Vagina (tissue), 2 donors: ENCODE results near the gene ARPC1B.
"Not testable (repeated sequence)": the region's sequence is repeated elsewhere in the genome, so short reads cannot be mapped to it uniquely, and the experiment has no call there.

Experiments used
- POLR2A ChIP-seq, 2 donors: fragments of 450-650 bp; IDR thresholded peaks; one replicate each; pipeline ENCODE4 v1.6.1; 2017; ENCODE audit warnings: antibody characterized with exemption in 2 of 2, mild to moderate bottlenecking in 2 of 2, moderate library complexity in 2 of 2
- POLR2AphosphoS5 ChIP-seq, 2 donors: sonication (generic); formaldehyde crosslinking; IDR thresholded peaks; one replicate each; pipeline ENCODE4 v1.9.0; 2017; ENCODE audit warnings: antibody characterized with exemption in 2 of 2, mild to moderate bottlenecking in 2 of 2, low read depth in 1 of 2; ENCODE audit not compliant: insufficient read depth in 1 of 2
- TF ChIP-seq, protein P1 (sequence below), 3 experiments: fragments of 450-650 bp in 2 of 3; fragments of 200-600 bp in 1 of 3; sonication (generic) in 1 of 3; IDR thresholded peaks; one replicate each; pipeline ENCODE4 v1.5.1; 2017 to 2019; ENCODE audit warnings: antibody characterized with exemption in 3 of 3, mild to moderate bottlenecking in 2 of 3, moderate library complexity in 2 of 3

DNA sequence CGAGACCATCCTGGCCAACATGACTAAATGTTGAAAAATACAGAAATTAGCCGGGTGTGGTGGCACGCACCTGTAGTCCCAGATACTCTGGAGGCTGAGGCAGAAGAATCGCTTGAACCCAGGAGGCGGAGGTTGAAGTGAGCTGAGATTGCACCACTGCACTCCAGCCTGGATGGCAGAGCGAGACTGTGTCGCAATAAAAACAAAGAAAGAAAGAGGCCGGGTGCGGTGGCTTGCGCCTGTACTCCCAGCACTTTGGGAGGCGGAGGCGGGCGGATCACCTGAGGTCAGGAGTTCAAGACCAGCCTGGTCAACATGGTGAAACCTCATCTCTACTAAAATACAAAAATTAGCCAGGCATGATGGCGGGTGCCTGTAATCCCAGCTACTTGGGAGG, 12.7 kb downstream of the ARPC1B start:
- TF ChIP-seq, protein P1, sequence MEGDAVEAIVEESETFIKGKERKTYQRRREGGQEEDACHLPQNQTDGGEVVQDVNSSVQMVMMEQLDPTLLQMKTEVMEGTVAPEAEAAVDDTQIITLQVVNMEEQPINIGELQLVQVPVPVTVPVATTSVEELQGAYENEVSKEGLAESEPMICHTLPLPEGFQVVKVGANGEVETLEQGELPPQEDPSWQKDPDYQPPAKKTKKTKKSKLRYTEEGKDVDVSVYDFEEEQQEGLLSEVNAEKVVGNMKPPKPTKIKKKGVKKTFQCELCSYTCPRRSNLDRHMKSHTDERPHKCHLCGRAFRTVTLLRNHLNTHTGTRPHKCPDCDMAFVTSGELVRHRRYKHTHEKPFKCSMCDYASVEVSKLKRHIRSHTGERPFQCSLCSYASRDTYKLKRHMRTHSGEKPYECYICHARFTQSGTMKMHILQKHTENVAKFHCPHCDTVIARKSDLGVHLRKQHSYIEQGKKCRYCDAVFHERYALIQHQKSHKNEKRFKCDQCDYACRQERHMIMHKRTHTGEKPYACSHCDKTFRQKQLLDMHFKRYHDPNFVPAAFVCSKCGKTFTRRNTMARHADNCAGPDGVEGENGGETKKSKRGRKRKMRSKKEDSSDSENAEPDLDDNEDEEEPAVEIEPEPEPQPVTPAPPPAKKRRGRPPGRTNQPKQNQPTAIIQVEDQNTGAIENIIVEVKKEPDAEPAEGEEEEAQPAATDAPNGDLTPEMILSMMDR (IDR thresholded peaks at IDR 0.05) = not testable (repeated sequence)
- not testable (repeated sequence) for TF ChIP-seq POLR2A (IDR thresholded peaks at IDR 0.05); POLR2AphosphoS5 (IDR thresholded peaks at IDR 0.05; ENCODE audit: insufficient read depth in 1 of 2, low read depth in 1 of 2)
